Measurements from ENCODE around the gene MISP3.
A peak's percentile ranks its signal among the peaks of the same experiment; 100 is the strongest.

MISP3 gene

DNA sequence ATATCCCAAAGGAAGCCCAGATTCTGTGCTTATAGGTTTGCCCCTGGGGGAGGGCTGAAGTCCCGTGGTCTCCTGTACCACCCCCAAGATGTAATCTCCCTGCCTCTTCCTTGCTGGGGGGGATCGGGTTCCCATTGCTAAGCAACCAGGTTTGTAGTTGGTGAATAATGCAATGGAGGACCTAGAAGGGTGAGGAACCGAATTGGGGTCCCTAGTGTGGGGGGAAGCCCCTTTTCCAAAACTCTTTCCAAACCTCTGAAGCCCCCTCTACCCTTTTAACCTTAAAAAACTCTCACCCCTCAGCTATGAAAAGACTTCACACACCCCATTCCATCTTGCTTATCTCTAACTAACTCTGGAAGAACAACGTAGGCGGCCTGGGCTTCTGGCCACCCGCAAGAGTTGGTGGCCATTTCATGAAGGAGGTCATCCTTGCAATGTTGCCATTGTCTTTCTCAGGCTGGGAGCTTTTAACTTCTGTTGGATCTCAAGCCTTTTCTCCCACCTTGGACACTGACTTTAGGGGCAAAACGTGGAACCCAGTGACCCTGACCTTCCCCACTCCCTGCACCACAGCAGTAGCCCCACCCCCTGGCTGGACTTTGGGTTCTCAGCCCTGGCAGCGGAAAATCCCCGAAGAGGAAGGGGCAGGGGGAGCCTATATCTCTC is 11.4 kb upstream of the MISP3 start:
- no peak overlapping the region for H3K27ac ChIP-seq (ENCODE audit: insufficient read depth, low read length, poor library complexity, severe bottlenecking)
- H3K27me3 ChIP-seq (replicated peaks; ENCODE audit: control insufficient read depth, insufficient read depth, low read length, poor library complexity, severe bottlenecking), result peaks cover 13% of the 10 kb centered on the region
- no peaks in the 10 kb centered on the region for H3K9me3 ChIP-seq (ENCODE audit: control insufficient read depth, low read length)
- DNase-seq, result no peak
- peaks cover 20% of the 10 kb centered on the region for H3K4me1 ChIP-seq (ENCODE audit: control insufficient read depth, insufficient read depth, low read length, poor library complexity, severe bottlenecking)
- no peak overlapping the region for H3K4me3 ChIP-seq (ENCODE audit: insufficient read depth, low read depth, low read length, poor library complexity, severe bottlenecking)
- no peaks in the 10 kb centered on the region for H3K36me3 ChIP-seq (ENCODE audit: control insufficient read depth, insufficient read depth, low read length)

DNA sequence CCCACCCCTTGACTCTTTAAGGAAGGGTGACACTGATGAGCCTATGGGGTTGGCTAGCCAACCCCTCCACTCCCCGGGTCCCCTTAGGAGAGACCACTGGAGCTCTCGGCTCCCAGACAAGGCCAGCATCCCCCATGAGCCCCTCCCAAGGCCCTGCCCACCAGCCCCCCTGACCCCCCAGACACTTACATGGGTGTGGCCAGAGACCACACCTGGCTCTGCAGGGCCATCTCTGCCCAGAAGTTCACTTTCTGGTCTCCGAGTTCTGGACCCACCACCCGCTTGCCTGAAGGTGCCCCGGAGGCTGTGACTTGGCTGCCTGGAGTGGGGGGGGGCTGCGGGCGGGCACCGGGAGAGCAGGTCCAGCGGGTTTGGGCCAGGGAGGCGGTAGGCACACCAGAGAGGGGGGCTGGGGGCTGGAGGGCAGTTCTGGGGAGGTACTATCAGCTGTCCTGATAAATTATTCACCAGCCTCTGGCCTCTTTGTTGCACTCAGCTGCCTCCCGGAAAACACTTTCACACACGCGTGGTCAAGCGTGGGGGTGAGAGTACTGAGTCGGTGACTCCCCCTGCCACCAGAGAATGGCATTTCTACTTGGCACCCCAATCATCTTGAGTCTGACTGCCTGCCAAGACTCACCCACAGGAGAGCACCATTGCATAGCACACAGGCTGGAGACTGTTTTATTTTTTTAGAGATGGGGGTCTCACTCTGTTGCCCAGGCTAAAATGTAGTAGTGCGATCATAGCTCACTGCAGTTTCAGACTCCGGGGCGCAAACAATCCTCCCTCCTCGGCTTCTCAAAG is 10.6 kb upstream of the MISP3 start, which contains the start of gene PALM3:
Gene PALM3 (minus strand): TSS at position 326 of the 807 bp plus-strand sequence. CDS start 96 bp downstream, at position 230.
- no peak for DNase-seq
- peaks cover 20% of the 10 kb centered on the region for H3K4me1 ChIP-seq (ENCODE audit: control insufficient read depth, insufficient read depth, low read length, poor library complexity, severe bottlenecking)
- peaks cover 13% of the 10 kb centered on the region for H3K27me3 ChIP-seq (replicated peaks; ENCODE audit: control insufficient read depth, insufficient read depth, low read length, poor library complexity, severe bottlenecking)
- H3K9me3 ChIP-seq (ENCODE audit: control insufficient read depth, low read length), result no peaks in the 10 kb centered on the region
- H3K27ac ChIP-seq (ENCODE audit: insufficient read depth, low read length, poor library complexity, severe bottlenecking), result no peak within 1 kb of the TSS
- H3K4me3 ChIP-seq (ENCODE audit: insufficient read depth, low read depth, low read length, poor library complexity, severe bottlenecking), result no peak within 1 kb of the TSS
- H3K36me3 ChIP-seq (ENCODE audit: control insufficient read depth, insufficient read depth, low read length), result no peaks in the 10 kb centered on the region

DNA sequence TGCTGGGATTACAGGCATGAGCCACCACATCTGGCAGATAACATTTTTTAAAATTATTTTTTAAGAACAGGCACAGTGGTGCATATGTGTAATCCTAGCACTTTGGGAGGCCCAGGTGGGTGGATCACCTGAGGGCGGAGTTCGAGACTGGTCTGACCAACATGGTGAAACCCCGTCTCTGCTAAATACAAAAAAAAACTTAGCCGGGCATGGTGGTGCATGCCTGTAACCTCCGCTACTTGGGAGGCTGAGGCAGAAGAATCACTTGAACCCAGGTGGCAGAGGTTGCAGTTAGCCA is 10.1 kb upstream of the MISP3 start:
- H3K36me3 ChIP-seq (ENCODE audit: control insufficient read depth, insufficient read depth, low read length), result no peaks in the 10 kb centered on the region
- H3K9me3 ChIP-seq (ENCODE audit: control insufficient read depth, low read length), result no peaks in the 10 kb centered on the region
- no peak for DNase-seq
- H3K27me3 ChIP-seq (replicated peaks; ENCODE audit: control insufficient read depth, insufficient read depth, low read length, poor library complexity, severe bottlenecking), result peaks cover 13% of the 10 kb centered on the region
- H3K4me3 ChIP-seq (ENCODE audit: insufficient read depth, low read depth, low read length, poor library complexity, severe bottlenecking), result no peak overlapping the region
- H3K27ac ChIP-seq (ENCODE audit: insufficient read depth, low read length, poor library complexity, severe bottlenecking), result no peak overlapping the region
- H3K4me1 ChIP-seq (ENCODE audit: control insufficient read depth, insufficient read depth, low read length, poor library complexity, severe bottlenecking), result peaks cover 15% of the 10 kb centered on the region

DNA sequence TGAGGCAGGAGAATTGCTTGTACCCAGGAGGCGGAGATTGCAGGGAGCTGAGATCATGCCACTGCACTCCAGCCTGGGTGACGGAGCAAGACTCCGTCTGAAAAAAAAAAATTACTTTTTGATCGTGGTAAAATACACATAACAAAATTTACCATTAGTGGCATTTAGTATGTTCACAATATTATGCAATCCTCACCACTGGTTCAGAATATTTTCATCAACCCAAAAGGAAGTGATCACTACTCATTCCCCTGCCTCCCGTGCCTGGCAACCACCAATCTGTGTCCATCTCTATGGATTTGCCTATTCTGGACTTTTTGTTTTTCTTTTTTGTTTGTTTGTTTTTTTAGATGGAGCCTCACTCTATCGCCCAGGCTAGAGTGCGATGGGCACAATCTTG is 9.5 kb upstream of the MISP3 start:
- Histone ChIP-seq H3K27me3 (replicated peaks; ENCODE audit: control insufficient read depth, insufficient read depth, low read length, poor library complexity, severe bottlenecking) (peaks cover 13% of the 10 kb centered on the region), H3K4me1 (ENCODE audit: control insufficient read depth, insufficient read depth, low read length, poor library complexity, severe bottlenecking) (peaks cover 10% of the 10 kb centered on the region), H3K36me3 (ENCODE audit: control insufficient read depth, insufficient read depth, low read length) (no peaks in the 10 kb centered on the region), H3K4me3 (ENCODE audit: insufficient read depth, low read depth, low read length, poor library complexity, severe bottlenecking) (no peak overlapping the region), H3K27ac (ENCODE audit: insufficient read depth, low read length, poor library complexity, severe bottlenecking) (no peak overlapping the region), H3K9me3 (ENCODE audit: control insufficient read depth, low read length) (no peaks in the 10 kb centered on the region)
- no peak for DNase-seq

DNA sequence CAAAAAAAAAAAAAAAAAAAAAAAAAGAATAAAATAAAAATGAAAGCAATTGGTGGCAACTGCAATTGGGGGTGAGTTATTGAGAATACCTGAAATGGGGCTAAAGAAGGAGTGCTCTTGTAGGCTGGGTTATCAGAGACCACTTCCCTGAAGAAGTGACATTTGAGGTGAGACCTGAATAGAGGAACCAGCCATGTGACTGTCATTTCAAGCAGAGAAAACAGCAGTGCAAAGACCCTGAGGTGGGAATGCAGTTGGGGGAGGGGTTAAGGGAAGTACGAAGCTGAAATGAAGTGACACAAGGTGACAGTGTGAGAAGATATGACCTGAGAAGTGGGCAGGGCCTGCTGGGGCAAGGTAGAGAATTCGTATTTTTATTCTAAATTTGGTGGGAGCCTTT is 6.5 kb upstream of the MISP3 start:
- H3K27me3 ChIP-seq (replicated peaks; ENCODE audit: control insufficient read depth, insufficient read depth, low read length, poor library complexity, severe bottlenecking), result no peaks in the 10 kb centered on the region
- no peak for DNase-seq
- H3K36me3 ChIP-seq (ENCODE audit: control insufficient read depth, insufficient read depth, low read length), result no peaks in the 10 kb centered on the region
- H3K4me1 ChIP-seq (ENCODE audit: control insufficient read depth, insufficient read depth, low read length, poor library complexity, severe bottlenecking), result no peaks in the 10 kb centered on the region
- no peaks in the 10 kb centered on the region for H3K9me3 ChIP-seq (ENCODE audit: control insufficient read depth, low read length)
- H3K4me3 ChIP-seq (ENCODE audit: insufficient read depth, low read depth, low read length, poor library complexity, severe bottlenecking), result no peak overlapping the region
- no peak overlapping the region for H3K27ac ChIP-seq (ENCODE audit: insufficient read depth, low read length, poor library complexity, severe bottlenecking)

DNA sequence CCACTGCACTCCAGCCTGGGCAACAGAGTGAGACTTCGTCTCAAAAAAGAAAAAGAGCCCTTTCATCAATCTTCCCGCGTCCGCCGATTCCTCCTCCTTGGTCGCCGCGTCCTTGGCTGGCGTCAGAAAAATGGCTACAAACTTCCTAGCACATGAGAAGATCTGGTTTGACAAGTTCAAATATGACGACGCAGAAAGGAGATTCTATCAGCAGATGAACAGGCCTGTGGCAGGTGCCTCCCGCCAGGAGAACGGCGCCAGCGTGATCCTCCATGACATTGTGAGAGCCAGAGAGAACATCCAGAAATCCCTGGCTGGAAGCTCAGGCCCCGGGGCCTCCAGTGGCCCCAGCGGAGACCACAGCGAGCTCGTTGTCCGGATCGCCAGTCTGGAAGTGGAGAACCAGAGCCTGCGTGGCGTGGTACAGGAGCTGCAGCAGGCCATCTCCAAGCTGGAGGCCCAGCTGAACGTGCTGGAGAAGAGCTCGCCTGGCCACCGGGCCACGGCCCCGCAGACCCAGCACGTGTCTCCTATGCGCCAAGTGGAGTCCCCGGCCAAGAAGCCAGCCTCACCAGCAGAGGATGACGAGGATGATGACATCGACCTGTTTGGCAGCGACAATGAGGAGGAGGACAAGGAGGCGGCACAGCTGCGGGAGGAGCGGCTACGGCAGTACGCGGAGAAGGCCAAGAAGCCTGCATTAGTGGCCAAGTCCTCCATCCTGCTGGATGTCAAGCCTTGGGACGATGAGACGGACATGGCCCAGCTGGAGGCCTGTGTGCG is 2.1 kb upstream of the MISP3 start:
- no peak for DNase-seq
- Histone ChIP-seq H3K36me3 (ENCODE audit: control insufficient read depth, insufficient read depth, low read length) (no peaks in the 10 kb centered on the region), H3K9me3 (ENCODE audit: control insufficient read depth, low read length) (no peaks in the 10 kb centered on the region), H3K27ac (ENCODE audit: insufficient read depth, low read length, poor library complexity, severe bottlenecking) (no peak overlapping the region), H3K27me3 (replicated peaks; ENCODE audit: control insufficient read depth, insufficient read depth, low read length, poor library complexity, severe bottlenecking) (no peaks in the 10 kb centered on the region), H3K4me1 (ENCODE audit: control insufficient read depth, insufficient read depth, low read length, poor library complexity, severe bottlenecking) (peaks cover 29% of the 10 kb centered on the region), H3K4me3 (ENCODE audit: insufficient read depth, low read depth, low read length, poor library complexity, severe bottlenecking) (no peak overlapping the region)

DNA sequence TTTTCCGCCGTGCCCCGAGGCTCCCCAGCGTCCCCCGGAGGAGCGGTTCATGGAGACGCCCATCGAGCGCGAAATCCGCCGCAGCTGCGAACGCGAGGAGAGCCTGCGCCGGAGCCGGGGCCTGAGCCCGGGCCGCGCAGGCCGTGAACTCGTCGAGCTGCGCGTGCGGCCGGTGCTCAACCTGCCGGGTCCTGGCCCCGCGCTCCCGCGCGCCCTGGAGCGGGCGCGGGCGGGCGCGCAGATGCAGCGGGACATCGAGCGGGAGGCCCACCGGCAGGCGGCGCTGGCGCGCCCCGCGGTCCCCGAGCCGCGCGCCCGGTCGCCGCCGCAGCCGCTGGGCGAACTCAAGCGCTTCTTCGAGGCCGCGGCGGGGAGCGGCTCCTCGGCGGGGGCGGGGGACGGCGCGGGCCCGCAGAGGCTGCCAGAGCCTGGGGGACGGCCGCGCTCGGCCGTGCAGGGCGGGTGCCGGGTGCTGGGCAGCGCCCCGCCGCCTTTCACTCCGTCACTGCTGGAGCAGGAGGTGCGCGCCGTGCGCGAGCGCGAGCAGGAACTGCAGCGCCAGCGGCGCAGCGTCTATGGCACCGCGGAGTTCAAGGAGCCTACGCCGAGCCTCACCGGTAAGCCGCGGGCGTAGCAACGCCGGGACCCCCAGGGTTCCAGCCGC is 807 bp downstream of the MISP3 start:
- H3K9me3 ChIP-seq (ENCODE audit: control insufficient read depth, low read length), result no peaks in the 10 kb centered on the region
- H3K4me3 ChIP-seq (ENCODE audit: insufficient read depth, low read depth, low read length, poor library complexity, severe bottlenecking), result peak overlapping the region; percentile 84
- peak overlapping the region; percentile 63 for H3K27ac ChIP-seq (ENCODE audit: insufficient read depth, low read length, poor library complexity, severe bottlenecking)
- peaks cover 30% of the 10 kb centered on the region for H3K4me1 ChIP-seq (ENCODE audit: control insufficient read depth, insufficient read depth, low read length, poor library complexity, severe bottlenecking)
- DNase-seq, result peak; percentile 59 to 65 (median 63)
- no peaks in the 10 kb centered on the region for H3K36me3 ChIP-seq (ENCODE audit: control insufficient read depth, insufficient read depth, low read length)
- no peaks in the 10 kb centered on the region for H3K27me3 ChIP-seq (replicated peaks; ENCODE audit: control insufficient read depth, insufficient read depth, low read length, poor library complexity, severe bottlenecking)

DNA sequence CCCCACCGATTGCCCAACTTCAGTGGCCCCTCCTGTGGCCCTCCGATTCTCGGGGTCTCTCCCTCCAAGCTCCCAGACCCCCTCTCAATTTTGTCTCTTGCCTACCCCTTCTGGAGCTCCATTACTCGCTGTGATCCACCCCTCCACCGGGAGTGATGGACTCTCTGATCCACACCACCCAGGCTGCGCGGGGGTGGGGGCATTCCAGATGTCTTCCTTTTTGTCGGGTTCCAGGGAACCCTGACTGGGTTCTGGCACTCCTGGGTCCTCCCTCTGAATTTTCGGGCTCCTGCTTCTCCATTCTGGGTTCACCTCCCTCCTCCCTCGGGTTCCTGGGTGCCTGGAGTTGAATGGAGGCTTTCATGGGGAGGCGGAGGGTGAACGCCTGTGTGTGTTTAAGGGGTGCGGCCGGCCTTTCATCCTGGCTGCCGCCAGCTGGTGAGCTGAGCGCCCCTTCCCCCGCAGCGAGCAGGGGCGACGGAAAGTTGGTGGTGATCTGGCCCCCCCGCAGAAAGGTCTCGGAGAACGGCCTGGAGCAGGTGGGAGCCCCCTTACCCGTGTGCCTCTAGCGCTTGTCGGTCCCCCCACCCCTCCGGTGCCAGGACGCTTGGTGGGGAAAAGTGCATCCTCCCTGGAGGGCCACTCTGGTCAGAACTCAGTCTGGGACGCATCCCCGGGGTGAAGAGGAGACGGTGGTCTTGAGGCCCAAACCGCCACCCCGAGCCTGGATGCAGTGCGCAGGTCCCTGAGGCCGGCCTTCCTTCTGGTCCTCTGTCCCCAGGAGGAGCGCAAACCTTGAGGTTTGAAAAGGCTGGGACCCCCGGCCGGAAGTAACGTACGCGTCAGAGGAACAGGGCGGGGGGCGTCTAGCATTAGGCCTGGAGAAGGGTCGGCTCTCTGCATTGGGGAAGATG is 1.6 kb downstream of the MISP3 start:
- no peaks in the 10 kb centered on the region for H3K36me3 ChIP-seq (ENCODE audit: control insufficient read depth, insufficient read depth, low read length)
- H3K9me3 ChIP-seq (ENCODE audit: control insufficient read depth, low read length), result no peaks in the 10 kb centered on the region
- DNase-seq, result no peak
- H3K4me1 ChIP-seq (ENCODE audit: control insufficient read depth, insufficient read depth, low read length, poor library complexity, severe bottlenecking), result peaks cover 30% of the 10 kb centered on the region
- H3K27ac ChIP-seq (ENCODE audit: insufficient read depth, low read length, poor library complexity, severe bottlenecking), result peak overlapping the region; percentile 63
- peak overlapping the region; percentile 84 for H3K4me3 ChIP-seq (ENCODE audit: insufficient read depth, low read depth, low read length, poor library complexity, severe bottlenecking)
- H3K27me3 ChIP-seq (replicated peaks; ENCODE audit: control insufficient read depth, insufficient read depth, low read length, poor library complexity, severe bottlenecking), result no peaks in the 10 kb centered on the region

DNA sequence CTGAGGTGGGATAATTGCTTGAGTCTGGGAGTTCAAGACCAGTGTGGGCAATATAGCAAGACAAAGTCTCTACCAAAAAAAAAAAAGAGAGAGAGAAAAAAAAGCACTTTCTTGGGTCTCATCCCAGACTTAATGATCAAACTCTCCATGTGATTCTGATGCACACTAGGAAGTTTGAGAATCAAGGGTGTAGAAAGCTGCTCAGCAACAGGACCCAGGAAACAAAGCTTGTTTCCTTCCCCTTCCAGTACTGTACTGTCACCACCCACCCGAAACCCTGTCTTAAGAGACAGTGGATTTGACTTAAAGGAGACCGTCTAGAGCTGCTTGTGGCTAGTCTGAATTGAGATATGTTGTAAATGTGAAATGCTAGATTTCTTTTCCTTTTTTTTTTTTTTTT is 5.8 kb downstream of the MISP3 start:
- Histone ChIP-seq H3K36me3 (ENCODE audit: control insufficient read depth, insufficient read depth, low read length) (no peaks in the 10 kb centered on the region), H3K9me3 (ENCODE audit: control insufficient read depth, low read length) (no peaks in the 10 kb centered on the region), H3K27me3 (replicated peaks; ENCODE audit: control insufficient read depth, insufficient read depth, low read length, poor library complexity, severe bottlenecking) (no peaks in the 10 kb centered on the region), H3K4me3 (ENCODE audit: insufficient read depth, low read depth, low read length, poor library complexity, severe bottlenecking) (no peak overlapping the region), H3K4me1 (ENCODE audit: control insufficient read depth, insufficient read depth, low read length, poor library complexity, severe bottlenecking) (peaks cover 30% of the 10 kb centered on the region), H3K27ac (ENCODE audit: insufficient read depth, low read length, poor library complexity, severe bottlenecking) (no peak overlapping the region)
- no peak for DNase-seq
